ENCODE data around the gene PPP2R5C.

PPP2R5C gene

DNA sequence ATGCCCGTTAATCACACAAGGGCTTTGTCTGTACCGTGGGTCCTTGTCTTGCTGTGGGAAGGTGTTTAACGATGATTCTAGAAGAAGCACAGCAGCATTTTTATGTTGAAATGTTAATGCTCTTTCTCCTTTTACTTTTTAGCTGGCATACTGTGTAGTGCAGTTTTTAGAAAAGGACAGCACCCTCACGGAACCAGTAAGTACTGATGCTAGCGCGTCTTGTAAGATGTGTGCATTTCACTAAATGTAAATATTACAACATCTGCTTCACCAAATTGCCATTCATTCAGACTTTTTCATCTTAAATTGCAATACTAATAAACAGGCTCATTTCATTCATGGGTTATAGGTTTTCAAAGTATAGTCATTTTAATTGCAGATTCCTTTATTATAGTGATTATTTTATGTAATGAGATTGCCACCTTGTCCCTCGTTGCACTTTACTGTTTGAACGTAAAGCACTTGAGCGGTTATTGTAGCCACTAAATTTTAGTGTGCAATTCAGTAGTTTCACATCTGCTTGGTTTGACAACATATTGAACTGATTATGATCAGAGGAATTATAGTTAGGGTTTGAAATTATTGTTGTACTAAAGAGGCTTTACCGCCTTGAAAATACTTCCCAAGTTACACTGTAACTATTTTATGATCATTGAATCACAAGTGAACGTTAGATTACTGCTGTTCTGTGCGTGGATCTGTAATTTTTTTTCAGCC is 133.0 kb downstream of the PPP2R5C start:
- DNase-seq = no peak

GRCh38 chr14:101895256-101895655 is 133.7 kb downstream of the PPP2R5C start:
- DNase-seq = no peak

DNA sequence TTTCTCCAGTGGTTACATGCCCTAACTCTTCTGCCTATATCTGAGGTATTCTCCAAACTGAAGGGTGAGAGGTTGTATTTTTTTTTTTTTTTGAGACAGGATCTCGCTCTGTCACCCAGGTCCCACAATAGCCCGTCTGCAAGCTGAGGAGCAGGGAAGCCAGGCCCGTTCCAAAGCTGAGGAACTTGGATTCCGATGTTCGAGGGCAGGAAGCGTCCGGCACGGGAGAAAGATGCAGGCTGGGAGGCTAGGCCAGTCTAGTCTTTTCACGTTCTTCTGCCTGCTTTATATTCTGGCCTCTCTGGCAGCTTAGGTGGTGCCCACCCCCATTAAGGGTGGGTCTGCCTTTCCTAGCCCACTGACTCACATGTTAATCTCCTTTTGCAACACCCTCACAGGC is 135.8 kb downstream of the PPP2R5C start:
- DNase-seq = no peak

DNA sequence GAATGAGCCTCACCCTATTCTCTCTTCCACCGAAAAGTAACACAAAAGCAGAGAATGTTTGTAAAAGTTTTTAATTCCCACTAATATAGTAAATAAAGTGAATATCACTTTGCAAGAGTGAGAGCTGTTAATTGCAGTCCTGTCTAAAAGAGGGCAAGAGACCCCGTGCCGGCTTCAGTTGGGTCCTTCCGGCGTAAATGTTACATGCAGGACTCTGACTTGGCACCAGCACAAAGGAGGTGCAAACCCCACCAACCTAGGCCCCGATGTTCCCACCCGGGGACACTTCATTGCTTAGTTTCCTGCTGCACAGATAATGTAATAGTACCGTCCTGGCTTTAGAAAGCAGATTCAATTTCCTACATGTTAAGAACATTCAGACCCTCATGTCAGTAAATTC is 136.9 kb downstream of the PPP2R5C start:
- no peak for DNase-seq

GRCh38 chr14:101899263-101899662 is 137.8 kb downstream of the PPP2R5C start:
- DNase-seq = no peak

GRCh38 chr14:101900253-101900652 is 138.7 kb downstream of the PPP2R5C start:
- no peak for DNase-seq

- DNase-seq = no peak
Observed at GRCh38 chr14:101903111-101903561, 141.6 kb downstream of the PPP2R5C start.

GRCh38 chr14:101905614-101906013 is 144.1 kb downstream of the PPP2R5C start:
- DNase-seq = no peak

DNA sequence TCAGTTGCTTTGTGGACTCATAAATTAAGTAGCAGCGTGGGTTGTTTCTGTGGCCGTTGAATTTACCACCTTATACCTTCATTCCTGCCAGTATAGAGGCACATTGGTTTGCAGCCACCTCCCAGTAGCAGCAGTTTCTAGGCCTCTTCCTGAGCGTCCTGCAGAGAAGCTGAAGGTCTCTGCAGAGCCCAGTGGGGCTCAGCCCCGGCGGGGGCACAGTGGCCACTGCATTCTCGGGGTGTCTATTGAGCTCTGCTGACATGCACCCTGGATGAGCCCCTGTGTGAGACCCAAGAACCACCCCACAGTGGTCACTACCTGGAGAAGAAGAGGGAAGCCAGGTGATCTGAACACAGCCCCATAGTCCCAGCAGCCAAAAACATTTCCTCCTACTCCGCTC is 145.1 kb downstream of the PPP2R5C start:
- DNase-seq = no peak

GRCh38 chr14:101907619-101908018 is 146.1 kb downstream of the PPP2R5C start:
- DNase-seq = no peak

DNA sequence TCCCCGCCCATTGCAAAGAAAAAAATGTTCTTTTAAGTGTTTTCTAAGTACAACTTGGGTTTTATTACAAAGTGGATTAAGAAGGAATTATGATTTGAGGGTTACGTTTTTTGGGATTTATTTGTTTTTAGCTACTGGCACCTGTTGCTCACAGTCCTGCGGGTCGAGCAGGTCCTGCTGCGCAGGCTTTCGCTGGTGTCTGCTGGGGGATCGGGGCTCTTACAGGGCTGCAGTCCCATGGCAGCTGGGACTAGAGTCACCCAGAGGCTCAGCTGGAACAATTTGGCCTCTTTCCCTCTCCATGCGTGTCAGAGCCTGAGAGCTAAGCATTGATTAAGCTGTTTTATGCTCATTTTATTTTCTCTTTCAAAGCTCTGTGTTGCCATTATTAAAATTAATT is 147.3 kb downstream of the PPP2R5C start:
- DNase-seq = no peak

DNA sequence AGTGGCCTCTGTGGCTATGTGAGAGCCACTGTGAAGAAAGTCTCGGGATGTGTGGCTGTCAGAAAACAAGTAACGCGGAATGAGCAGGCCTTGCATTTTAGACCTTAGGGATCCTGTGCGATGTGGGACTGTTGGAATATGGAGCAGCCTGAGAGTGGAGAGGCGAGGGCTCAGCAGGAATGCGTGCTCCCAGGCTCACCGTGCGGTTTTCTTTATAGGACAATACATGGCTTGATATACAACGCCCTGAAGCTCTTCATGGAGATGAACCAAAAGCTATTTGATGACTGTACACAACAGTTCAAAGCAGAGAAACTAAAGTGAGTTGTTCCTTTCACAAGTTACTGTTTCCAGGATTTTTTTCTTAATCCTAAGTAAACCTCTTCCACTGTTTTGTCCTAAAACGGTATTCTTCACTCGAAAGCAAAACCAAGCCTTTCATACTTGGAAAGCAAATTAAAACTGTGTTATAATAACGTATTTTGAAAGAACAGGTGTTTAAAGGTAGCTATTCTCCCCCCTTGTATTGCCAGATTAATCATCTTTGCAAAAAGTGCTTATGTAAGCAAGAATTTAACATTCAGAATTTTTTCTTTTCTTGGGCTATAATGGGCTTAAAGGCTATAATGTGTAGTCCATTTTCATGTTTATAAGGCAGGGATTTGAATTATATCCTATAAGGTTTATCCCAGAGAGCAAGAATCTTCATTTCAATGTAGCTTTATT is 148.0 kb downstream of the PPP2R5C start:
- DNase-seq = no peak

DNA sequence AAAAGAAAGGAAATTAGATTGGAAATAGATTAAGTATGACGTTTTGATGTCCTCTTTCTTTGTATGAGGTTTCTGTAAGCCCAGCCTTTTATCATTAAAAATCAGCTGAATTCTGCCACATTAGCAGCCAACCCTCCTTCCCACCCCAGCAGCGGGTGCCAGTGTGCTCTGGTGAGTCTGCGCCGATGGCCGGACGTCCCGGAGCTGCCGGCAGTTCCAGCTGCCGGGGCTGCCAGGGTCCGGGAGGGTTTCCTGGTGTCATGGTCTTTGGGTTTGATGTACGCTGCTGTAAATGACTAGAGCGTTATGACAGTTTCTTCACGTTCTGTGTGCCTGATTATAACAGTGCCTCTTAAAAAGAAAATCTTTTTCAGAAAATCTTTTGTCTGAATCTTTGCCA is 151.3 kb downstream of the PPP2R5C start:
- no peak for DNase-seq

GRCh38 chr14:101914083-101914482 is 152.6 kb downstream of the PPP2R5C start:
- DNase-seq = no peak

DNA sequence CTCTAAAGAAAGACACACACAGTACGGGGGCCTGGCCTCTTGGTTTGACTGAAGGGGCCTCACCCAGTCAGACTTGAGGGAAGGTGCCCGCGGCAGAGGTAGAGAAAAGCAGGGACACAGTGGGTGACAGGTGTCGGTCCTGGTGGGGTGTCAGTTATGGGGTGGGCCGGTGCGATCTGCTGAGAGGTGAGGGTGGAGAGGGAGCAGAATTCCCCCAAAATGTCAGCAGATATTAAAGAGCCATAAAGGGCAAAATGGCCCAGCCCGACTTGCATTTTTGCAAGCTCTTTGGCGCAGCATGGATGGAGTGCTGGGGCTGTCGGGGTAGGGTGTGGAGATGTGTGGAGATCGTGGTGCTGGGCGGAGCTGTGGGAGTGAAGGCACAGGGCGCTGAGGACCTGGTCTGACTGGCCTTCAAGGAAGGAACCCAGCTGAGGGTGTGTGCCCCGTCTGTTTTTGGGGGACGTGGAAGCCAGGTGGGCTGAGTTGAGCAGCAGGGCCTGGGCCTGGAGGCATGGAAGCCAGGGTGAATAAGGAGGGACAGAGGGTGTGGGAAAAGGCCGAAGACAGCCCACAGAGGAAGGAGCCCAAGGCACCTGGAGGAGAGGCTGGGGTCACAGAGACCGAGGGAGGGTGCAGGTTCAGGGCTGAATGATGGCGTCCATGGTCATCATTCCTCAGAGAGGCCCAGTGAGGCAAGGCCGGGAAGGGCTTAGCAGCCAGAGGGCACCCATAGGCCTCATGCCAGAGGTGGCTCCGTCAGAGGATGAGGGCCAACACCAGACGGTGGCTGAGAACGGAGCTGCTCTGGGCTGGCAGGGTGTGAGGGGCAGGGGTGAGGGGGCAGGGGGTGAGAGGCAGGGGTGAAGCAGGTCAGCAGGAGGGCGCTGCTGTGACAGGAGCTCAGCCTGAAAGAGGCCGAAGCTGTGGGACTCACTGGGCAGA is 154.6 kb downstream of the PPP2R5C start:
- DNase-seq = no peak

- DNase-seq = no peak
Observed at GRCh38 chr14:101916816-101917412, 155.4 kb downstream of the PPP2R5C start.

DNA sequence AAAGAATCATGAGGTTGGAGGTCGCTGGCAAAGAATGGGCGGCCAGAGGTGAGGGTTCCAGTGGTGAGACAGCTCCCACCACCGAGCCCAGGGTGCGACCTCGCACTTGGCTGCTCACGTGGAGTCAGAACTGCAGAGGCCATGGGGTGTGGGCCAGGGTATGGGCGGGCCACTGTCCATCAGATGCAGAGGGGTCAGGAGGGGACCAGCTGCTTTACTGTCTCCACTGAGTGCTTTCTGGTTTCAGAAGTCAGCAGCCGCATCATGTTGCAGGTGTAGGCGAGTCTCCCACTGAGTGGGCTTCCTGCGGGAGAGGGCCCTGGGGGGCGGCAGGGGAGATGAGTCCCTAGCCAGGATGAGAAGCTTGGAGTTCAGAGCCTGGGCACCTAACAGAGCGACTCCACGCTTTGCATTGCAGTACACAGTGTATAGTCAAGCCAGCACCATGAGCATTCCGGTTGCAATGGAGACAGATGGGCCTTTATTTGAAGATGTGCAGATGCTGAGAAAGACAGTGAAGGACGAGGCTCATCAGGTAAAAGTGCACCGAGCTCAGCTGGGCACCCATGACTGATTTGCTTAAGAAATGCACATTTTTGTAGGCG is 156.0 kb downstream of the PPP2R5C start:
- DNase-seq = no peak

DNA sequence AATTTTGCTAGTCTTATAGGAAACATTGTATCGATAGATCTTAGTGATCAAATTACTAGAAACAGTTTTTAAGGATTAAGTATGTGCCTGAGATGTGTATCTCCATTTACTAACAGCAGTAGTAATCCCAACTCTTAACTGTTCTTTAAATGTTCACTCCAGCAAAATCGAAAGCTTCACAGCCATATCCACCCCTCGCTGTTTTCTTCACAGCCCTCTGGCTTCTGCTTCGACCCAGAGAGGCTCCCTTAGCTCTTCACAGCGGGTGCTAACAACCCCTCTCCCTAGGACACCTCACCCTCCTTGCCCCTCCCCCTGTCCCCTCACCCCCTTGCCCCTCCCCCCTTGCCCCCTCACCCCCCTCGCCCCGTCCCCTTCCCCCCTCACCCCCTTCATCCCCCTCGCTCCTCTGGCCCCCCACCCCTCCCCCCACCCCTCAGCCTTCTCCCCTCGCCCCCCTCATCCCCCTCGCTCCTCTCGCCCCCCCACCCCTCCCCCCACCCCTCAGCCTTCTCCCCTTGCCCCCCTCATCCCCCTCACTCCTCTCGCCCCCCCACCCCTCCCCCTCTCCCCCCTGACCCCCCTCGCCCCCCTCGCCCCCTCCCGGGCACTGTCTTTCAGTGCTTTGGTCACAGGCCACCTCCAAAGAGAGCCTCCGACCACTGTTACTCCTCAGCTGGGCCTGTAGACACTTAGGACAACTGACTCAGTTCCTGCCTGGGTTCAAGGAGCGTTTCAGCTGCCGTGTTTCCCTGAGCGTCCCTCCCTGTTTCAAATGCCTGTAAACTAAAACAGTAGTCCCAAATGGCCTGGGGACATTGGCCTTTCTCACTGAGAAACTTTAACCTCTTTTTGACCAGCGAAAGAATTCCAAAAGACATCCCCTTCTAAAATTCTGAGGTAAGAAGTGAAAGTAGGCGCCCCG is 156.8 kb downstream of the PPP2R5C start:
- no peak for DNase-seq

DNA sequence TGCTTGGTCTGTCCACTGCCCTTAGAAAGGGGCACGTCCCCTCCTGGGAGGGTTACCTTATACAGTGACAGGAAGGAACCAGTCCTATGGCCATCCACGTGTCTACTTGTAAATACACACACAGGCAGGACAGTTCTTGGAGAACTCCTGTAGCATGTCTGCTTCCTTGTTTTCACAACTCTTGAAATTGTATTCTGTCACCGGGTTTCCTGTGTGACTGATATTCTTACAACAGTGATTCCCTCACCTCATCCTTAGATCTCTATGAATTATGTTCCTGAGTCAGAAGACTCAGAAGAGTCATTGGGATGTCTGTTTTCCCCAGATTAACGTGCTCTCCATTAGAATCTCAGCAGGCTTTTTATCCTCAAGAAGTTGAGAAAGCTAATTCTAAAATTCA is 158.8 kb downstream of the PPP2R5C start:
- DNase-seq = no peak

DNA sequence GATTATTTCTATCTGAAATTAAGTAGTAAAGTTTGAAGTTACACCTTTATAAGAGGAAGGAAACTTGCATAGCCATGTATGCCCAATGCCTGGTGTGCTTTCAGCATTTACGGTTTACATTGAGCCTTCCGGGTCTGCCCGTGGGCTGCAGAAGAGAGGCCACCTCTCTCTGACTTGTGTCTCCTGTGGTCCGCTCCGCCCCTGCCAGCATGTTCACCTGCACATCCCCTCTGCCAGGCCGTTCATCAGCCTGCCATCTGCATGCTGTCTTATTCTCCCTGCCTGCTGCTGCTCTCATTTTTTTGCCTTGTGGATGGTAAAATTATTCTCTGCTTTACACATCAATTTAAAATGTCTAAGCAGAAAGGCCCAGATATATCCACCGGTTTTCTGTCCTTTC is 161.4 kb downstream of the PPP2R5C start:
- DNase-seq = no peak

DNA sequence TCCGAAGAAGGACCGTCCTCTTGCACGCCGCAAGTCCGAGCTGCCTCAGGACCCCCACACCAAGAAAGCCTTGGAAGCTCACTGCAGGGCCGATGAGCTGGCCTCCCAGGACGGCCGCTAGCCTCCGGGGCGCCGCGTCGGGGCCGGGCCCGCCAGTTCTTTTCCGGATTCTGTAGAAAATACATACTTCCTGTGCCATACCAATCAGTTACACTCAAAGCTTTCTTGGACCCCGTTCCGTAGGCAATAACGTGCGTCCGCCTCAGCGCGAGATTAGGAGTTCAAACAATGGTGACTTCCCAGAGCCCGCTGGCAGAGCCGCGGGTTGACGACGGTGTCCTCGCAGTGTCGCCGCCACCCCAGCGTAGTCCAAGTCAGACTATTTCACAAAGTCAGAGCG is 163.6 kb downstream of the PPP2R5C start:
- no peak for DNase-seq
